HepG2 (cell line): ENCODE data around the gene TMUB1. TPM values are rescaled to one million over a fixed set of nuclear protein-coding genes. Genes with fewer than 3 reads are reported as not detected.

Source experiments
- CAMTA2 ChIP-seq: sonication (generic); formaldehyde crosslinking; IDR thresholded peaks from 2 replicates; pipeline ENCODE4 v1.4.0; 2020; ENCODE audit warnings: mild to moderate bottlenecking, missing genetic modification reagents, borderline replicate concordance
- E2F5 ChIP-seq: sonication (generic); formaldehyde crosslinking; conservative IDR thresholded peaks from 2 replicates; pipeline ENCODE4 v1.4.0; 2020; ENCODE audit warnings: missing genetic modification reagents
- FOXA1 ChIP-seq, 2 experiments: fragments of 450-650 bp in 1 of 2; sonication (generic) in 1 of 2; formaldehyde crosslinking in 1 of 2; IDR thresholded peaks; 2 replicates each; pipeline versions ENCODE4 v1.4.0 to v1.6.1; 2016 to 2020; ENCODE audit warnings: missing genetic modification reagents in 1 of 2
- HDAC1 ChIP-seq: sonication (generic); formaldehyde crosslinking; IDR thresholded peaks from 2 replicates; pipeline ENCODE4 v1.5.1; 2020; ENCODE audit warnings: mild to moderate bottlenecking, missing genetic modification reagents
- HMGXB4 ChIP-seq, 2 experiments: sonication (generic) in 1 of 2; formaldehyde crosslinking in 1 of 2; IDR thresholded peaks; 2 replicates each; pipeline versions ENCODE4 v1.4.0 to v1.6.1; 2018 to 2020; ENCODE audit warnings: missing genetic modification reagents in 2 of 2, borderline replicate concordance in 1 of 2, low read depth in 1 of 2, mild to moderate bottlenecking in 1 of 2, missing biosample characterization in 1 of 2
- PRDM10 ChIP-seq: sonication (generic); formaldehyde crosslinking; IDR thresholded peaks from 2 replicates; pipeline ENCODE4 v1.4.0; 2020; ENCODE audit warnings: low read depth, missing genetic modification reagents
- RARG ChIP-seq: sonication (generic); formaldehyde crosslinking; IDR thresholded peaks from 2 replicates; pipeline ENCODE4 v1.4.0; 2020; ENCODE audit warnings: low read depth, mild to moderate bottlenecking, missing genetic modification reagents
- REPIN1 ChIP-seq: sonication (generic); formaldehyde crosslinking; IDR thresholded peaks from 2 replicates; pipeline ENCODE4 v1.8.0; 2022; ENCODE audit warnings: missing genetic modification reagents, low read depth, mild to moderate bottlenecking, borderline replicate concordance
- RNF2 ChIP-seq: fragments of 450-650 bp; conservative IDR thresholded peaks from 2 replicates; pipeline ENCODE4 v1.6.1; 2016; ENCODE audit warnings: low read depth
- SP4 ChIP-seq: sonication (generic); formaldehyde crosslinking; IDR thresholded peaks from 2 replicates; pipeline ENCODE4 v1.8.1; 2023; ENCODE audit warnings: mild to moderate bottlenecking, missing genetic modification reagents
- TBX2 ChIP-seq: sonication (generic); formaldehyde crosslinking; IDR thresholded peaks from 2 replicates; pipeline ENCODE4 v1.5.0; 2020; ENCODE audit warnings: missing genetic modification reagents, mild to moderate bottlenecking, borderline replicate concordance
- YEATS4 ChIP-seq: sonication (generic); formaldehyde crosslinking; IDR thresholded peaks from 2 replicates; pipeline ENCODE4 v1.4.0; 2020; ENCODE audit warnings: missing genetic modification reagents, borderline replicate concordance
- ZBTB38 ChIP-seq: sonication (generic); formaldehyde crosslinking; IDR thresholded peaks from 2 replicates; pipeline ENCODE4 v1.5.1; 2020; ENCODE audit warnings: mild to moderate bottlenecking, missing genetic modification reagents
- ZNF251 ChIP-seq: sonication (generic); formaldehyde crosslinking; IDR thresholded peaks from 2 replicates; pipeline ENCODE4 v1.9.0; 2021; ENCODE audit warnings: mild to moderate bottlenecking, missing genetic modification reagents
- ZNF432 ChIP-seq: sonication (generic); formaldehyde crosslinking; IDR thresholded peaks from 2 replicates; pipeline ENCODE4 v1.5.0; 2020; ENCODE audit warnings: missing genetic modification reagents, mild to moderate bottlenecking, borderline replicate concordance
- ZNF44 ChIP-seq: sonication (generic); formaldehyde crosslinking; IDR thresholded peaks from 2 replicates; pipeline ENCODE4 v1.5.1; 2020; ENCODE audit warnings: mild to moderate bottlenecking, missing genetic modification reagents
- ZNF441 ChIP-seq: sonication (generic); formaldehyde crosslinking; IDR thresholded peaks from 2 replicates; pipeline ENCODE4 v1.7.0; 2021; ENCODE audit warnings: missing genetic modification reagents, borderline replicate concordance
- polyA plus RNA-seq, 8 experiments: library from polyadenylated mRNA; depleted of rRNA in 3 of 8; stranded (reverse) in 7 of 8; unstranded in 1 of 8; fragments of >200 nt; fragmentation: Illumina TruSeq in 4 of 8; extraction: Trizol in 4 of 8; gene quantifications; 2 replicates each; pipeline versions ENCODE4 v1.2.1 to v1.2.3, GENCODE V29; 2011 to 2016; ENCODE audit warnings: low read depth in 4 of 8, missing spikeins in 1 of 8, mixed read lengths in 1 of 8; ENCODE audit not compliant: insufficient read depth in 1 of 8
- total RNA-seq, 5 experiments: library from RNA; depleted of rRNA; stranded (reverse); fragments of >200 nt; fragmentation: Illumina TruSeq; extraction: Trizol; gene quantifications; 2 replicates each; pipeline ENCODE4 v1.2.3, GENCODE V29; 2016; ENCODE audit warnings: low read depth in 1 of 5
- TF ChIP-seq, protein P1 (sequence below): sonication (generic); formaldehyde crosslinking; IDR thresholded peaks from 2 replicates; pipeline ENCODE4 v1.4.0; 2020; ENCODE audit warnings: missing genetic modification reagents
- TF ChIP-seq, protein P2 (sequence below): sonication (generic); formaldehyde crosslinking; IDR thresholded peaks from 2 replicates; pipeline ENCODE4 v1.4.0; 2020; ENCODE audit warnings: missing genetic modification reagents, low read depth, mild to moderate bottlenecking, borderline replicate concordance

TMUB1 gene
- total and polyA plus RNA-seq, 2 of the 13 experiments (the other 11 are each of a cell fraction or from before 2014, with no cell fraction given), result 44.8 to 51.6 TPM

DNA sequence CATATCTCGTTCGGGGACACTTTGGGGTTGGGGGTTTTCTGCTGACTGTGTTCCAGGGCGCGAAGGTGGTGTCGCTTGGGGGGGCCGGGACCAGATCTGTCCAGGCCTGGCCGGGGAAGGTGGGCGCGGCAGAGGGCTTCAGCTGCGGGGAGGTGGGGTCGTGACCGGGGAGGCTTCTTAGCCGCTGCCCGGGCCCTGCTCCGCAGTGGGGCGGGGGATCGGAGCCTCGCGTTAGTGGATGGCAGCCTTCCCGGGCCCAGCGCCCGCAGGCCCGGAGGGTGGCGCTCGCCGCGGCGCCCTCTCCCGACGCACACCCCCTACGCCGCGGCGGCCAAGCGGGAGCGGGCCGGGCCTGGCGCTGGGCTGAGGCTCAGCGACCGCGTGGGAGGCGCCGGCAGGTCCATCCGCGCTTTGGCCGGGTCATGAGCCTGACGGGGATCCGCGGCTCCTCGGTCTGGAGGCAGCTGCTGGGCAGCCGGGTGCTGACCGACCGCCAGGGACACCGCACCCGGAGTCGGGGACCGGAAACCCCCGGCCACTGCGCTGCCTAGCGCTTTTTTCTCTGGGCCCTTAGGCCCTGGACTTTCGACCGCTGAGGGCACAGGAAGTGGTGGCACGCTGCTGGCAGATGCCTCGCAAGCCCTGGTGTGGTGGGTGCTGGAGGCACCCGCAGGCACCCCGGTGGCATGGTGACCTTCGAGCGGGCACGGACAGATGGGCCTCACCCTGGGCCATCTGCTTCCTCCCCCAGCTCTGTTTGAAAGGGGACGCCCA is 4.1 kb upstream of the TMUB1 start (continued):
- TF ChIP-seq HMGXB4 (CRISPR knock-in tag; IDR thresholded peaks at IDR 0.05; ENCODE audit: borderline replicate concordance in 1 of 2, low read depth in 1 of 2), result peak; percentile 39 to 88; a peak in 3 of 4 replicates
- TF ChIP-seq, protein P1, sequence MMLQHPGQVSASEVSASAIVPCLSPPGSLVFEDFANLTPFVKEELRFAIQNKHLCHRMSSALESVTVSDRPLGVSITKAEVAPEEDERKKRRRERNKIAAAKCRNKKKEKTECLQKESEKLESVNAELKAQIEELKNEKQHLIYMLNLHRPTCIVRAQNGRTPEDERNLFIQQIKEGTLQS, result no peak
- TF ChIP-seq TBX2 (CRISPR knock-in tag), result 0 out of 2 replicates have a peak, but pooled peaks have one; percentile 12
- no peak for TF ChIP-seq ZNF432 (CRISPR knock-in tag)
- 0 out of 2 replicates have a peak, but pooled peaks have one; percentile 43 for TF ChIP-seq RNF2
- no peak for TF ChIP-seq SP4 (CRISPR knock-in tag)
- no peak for TF ChIP-seq ZNF441 (CRISPR knock-in tag)
- TF ChIP-seq REPIN1 (CRISPR knock-in tag), result 0 out of 2 replicates have a peak, but pooled peaks have one; percentile 26
- TF ChIP-seq ZNF251 (CRISPR knock-in tag), result 0 out of 2 replicates have a peak, but pooled peaks have one; percentile 63
- no peak for TF ChIP-seq RARG (CRISPR knock-in tag)
- TF ChIP-seq FOXA1 (IDR thresholded peaks at IDR 0.05), result no peak
- peak; percentile 11; the same call in 1 of the 2 replicates for TF ChIP-seq FOXA1 (CRISPR knock-in tag; IDR thresholded peaks at IDR 0.05)
- TF ChIP-seq ZBTB38 (CRISPR knock-in tag), result no peak; the same call in 1 of the 2 replicates
- TF ChIP-seq YEATS4 (CRISPR knock-in tag), result peak; percentile 74; the same call in 1 of the 2 replicates
- 0 out of 2 replicates have a peak, but pooled peaks have one; percentile 4 for TF ChIP-seq E2F5 (CRISPR knock-in tag)
- TF ChIP-seq CAMTA2 (CRISPR knock-in tag), result 0 out of 2 replicates have a peak, but pooled peaks have one; percentile 74
- 0 out of 2 replicates have a peak, but pooled peaks have one; percentile 30 for TF ChIP-seq ZNF44 (CRISPR knock-in tag)
- TF ChIP-seq HDAC1 (CRISPR knock-in tag), result no peak; the same call in 1 of the 2 replicates
- TF ChIP-seq, protein P2, sequence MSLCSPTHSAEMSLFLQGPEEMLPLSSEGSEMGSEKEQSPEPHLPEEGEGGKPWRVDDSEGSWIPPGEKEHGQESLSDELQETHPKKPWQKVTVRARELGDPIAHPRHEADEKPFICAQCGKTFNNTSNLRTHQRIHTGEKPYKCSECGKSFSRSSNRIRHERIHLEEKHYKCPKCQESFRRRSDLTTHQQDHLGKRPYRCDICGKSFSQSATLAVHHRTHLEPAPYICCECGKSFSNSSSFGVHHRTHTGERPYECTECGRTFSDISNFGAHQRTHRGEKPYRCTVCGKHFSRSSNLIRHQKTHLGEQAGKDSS (CRISPR knock-in tag), result 0 out of 2 replicates have a peak, but pooled peaks have one; percentile 23
- no peak for TF ChIP-seq PRDM10 (CRISPR knock-in tag)
